HCT116 (cell line): ENCODE data around the gene NACC2.

ENCODE experiments used
- CEBPB ChIP-seq: IDR thresholded peaks from 2 replicates; pipeline ENCODE4 v1.6.1; 2012; ENCODE audit warnings: low read depth
- CTCF ChIP-seq, 3 experiments: fragments of 200-600 bp in 1 of 3; sonication (generic) in 1 of 3; IDR thresholded peaks in 2 of 3; conservative IDR thresholded peaks in 1 of 3; 2 replicates each; pipeline ENCODE4 v1.5.1; 2012 to 2017; ENCODE audit warnings: low read depth in 2 of 3, low read length in 2 of 3, antibody characterized with exemption in 1 of 3, borderline replicate concordance in 1 of 3, control low read depth in 1 of 3, mild to moderate bottlenecking in 1 of 3, mixed read lengths in 1 of 3, mixed run types in 1 of 3, moderate library complexity in 1 of 3; ENCODE audit not compliant: insufficient read depth in 1 of 3
- EGR1 ChIP-seq: IDR thresholded peaks from 2 replicates; pipeline ENCODE4 v1.6.1; 2012; ENCODE audit warnings: low read depth
- ELF1 ChIP-seq: IDR thresholded peaks from 2 replicates; pipeline ENCODE4 v1.6.1; 2012; ENCODE audit warnings: low read depth, borderline replicate concordance
- EZH2 ChIP-seq: fragments of 200-600 bp; sonication (generic); IDR thresholded peaks from 2 replicates; pipeline ENCODE4 v1.6.1; 2017; ENCODE audit warnings: antibody characterized with exemption, mixed run types
- EZH2phosphoT487 ChIP-seq: fragments of 200-600 bp; IDR thresholded peaks from 2 replicates; pipeline ENCODE4 v1.6.1; 2018; ENCODE audit warnings: antibody characterized with exemption, borderline replicate concordance
- POLR2A ChIP-seq: IDR thresholded peaks from 2 replicates; pipeline ENCODE4 v1.7.0; 2011; ENCODE audit warnings: borderline replicate concordance; ENCODE audit not compliant: insufficient read depth, insufficient read length; ENCODE audit errors: extremely low read depth
- POLR2AphosphoS5 ChIP-seq: IDR thresholded peaks from 2 replicates; pipeline ENCODE4 v1.6.1; 2011; ENCODE audit warnings: mild to moderate bottlenecking, low read depth, low read length, moderate library complexity
- RAD21 ChIP-seq: IDR thresholded peaks from 2 replicates; pipeline ENCODE4 v1.6.1; 2012; ENCODE audit warnings: low read depth, mild to moderate bottlenecking
- REST ChIP-seq: IDR thresholded peaks from 2 replicates; pipeline ENCODE4 v1.6.1; 2012; ENCODE audit warnings: low read depth
- SIN3A ChIP-seq: IDR thresholded peaks from 2 replicates; pipeline ENCODE4 v1.6.1; 2012; ENCODE audit warnings: low read depth
- SP1 ChIP-seq: IDR thresholded peaks from 2 replicates; pipeline ENCODE4 v1.6.1; 2012; ENCODE audit warnings: low read depth
- YY1 ChIP-seq: IDR thresholded peaks from 2 replicates; pipeline ENCODE4 v1.6.1; 2011; ENCODE audit warnings: low read length, low read depth, moderate library complexity, mild to moderate bottlenecking; ENCODE audit not compliant: insufficient replicate concordance; ENCODE audit errors: extremely low read depth
- ZBTB33 ChIP-seq: IDR thresholded peaks from 2 replicates; pipeline ENCODE4 v1.6.1; 2011; ENCODE audit warnings: mild to moderate bottlenecking, low read length, moderate library complexity; ENCODE audit not compliant: insufficient replicate concordance; ENCODE audit errors: extremely low read depth

- TF ChIP-seq EZH2 (no peak), EGR1 (no peak), POLR2A (no peak), POLR2AphosphoS5 (no peak), EZH2phosphoT487 (no peak), CTCF (IDR thresholded peaks at IDR 0.05 in 2 of 3, conservative IDR thresholded peaks at IDR 0.05 in 1 of 3; ENCODE audit: borderline replicate concordance in 1 of 3, insufficient read depth in 1 of 3, low read depth in 2 of 3, low read length in 2 of 3) (no peak), SIN3A (no peak), RAD21 (no peak), YY1 (no peak), REST (no peak), ELF1 (no peak), SP1 (no peak), ZBTB33 (no peak), CEBPB (no peak)
These were observed 2.3 kb downstream of the NACC2 start for GRCh38 chr9:136092741-136093140.
